GM12891 (cell line): ENCODE measurements around the gene SH3GLB2.

Experiments used
- PAX5 ChIP-seq: IDR thresholded peaks from 2 replicates; pipeline ENCODE4 v1.6.1; 2011; ENCODE audit warnings: low read length, moderate library complexity, mild to moderate bottlenecking; ENCODE audit not compliant: insufficient read depth, severe bottlenecking
- POLR2A ChIP-seq: IDR thresholded peaks from 2 replicates; pipeline ENCODE4 v1.6.1; 2011; ENCODE audit warnings: low read depth, low read length, control low read depth
- POLR2AphosphoS5 ChIP-seq: IDR thresholded peaks from 2 replicates; pipeline ENCODE4 v1.6.1; 2011; ENCODE audit warnings: low read depth, low read length, control low read depth
- SPI1 ChIP-seq: IDR thresholded peaks from 2 replicates; pipeline ENCODE4 v1.6.1; 2011; ENCODE audit warnings: low read depth, low read length, control low read depth
- TAF1 ChIP-seq: IDR thresholded peaks from 2 replicates; pipeline ENCODE4 v1.6.1; 2011; ENCODE audit warnings: low read depth, low read length, control low read depth

- no peak for TF ChIP-seq POLR2AphosphoS5
- no peak for TF ChIP-seq POLR2A
- no peak for TF ChIP-seq SPI1
- TF ChIP-seq TAF1: no peak
- TF ChIP-seq PAX5: no peak
Measured at GRCh38 chr9:129037767-129038098, 9.6 kb upstream of the SH3GLB2 start.
